ENCODE measurements around the gene RPS26.

DNA sequence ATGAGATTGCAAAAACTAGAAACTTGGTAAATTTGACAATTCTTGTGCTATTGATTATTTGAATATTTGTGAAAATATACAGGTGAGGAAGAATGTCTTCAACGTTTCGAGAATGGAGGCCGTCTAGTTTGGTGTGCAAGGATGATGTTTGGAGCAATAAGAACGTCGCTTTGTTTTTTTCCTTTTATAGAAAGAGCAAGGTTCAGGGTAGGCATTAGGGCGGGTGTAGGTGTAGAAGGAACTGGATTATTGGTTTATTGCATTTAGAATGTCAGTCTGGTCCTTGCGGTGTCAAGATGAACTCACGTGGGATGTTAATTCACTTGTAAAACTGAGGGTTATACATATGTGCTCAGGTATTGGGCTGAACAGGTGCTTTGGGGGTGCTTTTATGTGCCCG, 1.1 kb downstream of the RPS26 start:
- TF ChIP-seq, protein P1, sequence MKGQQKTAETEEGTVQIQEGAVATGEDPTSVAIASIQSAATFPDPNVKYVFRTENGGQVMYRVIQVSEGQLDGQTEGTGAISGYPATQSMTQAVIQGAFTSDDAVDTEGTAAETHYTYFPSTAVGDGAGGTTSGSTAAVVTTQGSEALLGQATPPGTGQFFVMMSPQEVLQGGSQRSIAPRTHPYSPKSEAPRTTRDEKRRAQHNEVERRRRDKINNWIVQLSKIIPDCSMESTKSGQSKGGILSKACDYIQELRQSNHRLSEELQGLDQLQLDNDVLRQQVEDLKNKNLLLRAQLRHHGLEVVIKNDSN (IDR thresholded peaks at IDR 0.05), result no peak
- TF ChIP-seq EGR1 (IDR thresholded peaks at IDR 0.05) (no peak), CEBPB (IDR thresholded peaks at IDR 0.05) (no peak), ZBTB7A (IDR thresholded peaks at IDR 0.05; ENCODE audit: low read depth) (no peak)
- TF ChIP-seq, protein P2, sequence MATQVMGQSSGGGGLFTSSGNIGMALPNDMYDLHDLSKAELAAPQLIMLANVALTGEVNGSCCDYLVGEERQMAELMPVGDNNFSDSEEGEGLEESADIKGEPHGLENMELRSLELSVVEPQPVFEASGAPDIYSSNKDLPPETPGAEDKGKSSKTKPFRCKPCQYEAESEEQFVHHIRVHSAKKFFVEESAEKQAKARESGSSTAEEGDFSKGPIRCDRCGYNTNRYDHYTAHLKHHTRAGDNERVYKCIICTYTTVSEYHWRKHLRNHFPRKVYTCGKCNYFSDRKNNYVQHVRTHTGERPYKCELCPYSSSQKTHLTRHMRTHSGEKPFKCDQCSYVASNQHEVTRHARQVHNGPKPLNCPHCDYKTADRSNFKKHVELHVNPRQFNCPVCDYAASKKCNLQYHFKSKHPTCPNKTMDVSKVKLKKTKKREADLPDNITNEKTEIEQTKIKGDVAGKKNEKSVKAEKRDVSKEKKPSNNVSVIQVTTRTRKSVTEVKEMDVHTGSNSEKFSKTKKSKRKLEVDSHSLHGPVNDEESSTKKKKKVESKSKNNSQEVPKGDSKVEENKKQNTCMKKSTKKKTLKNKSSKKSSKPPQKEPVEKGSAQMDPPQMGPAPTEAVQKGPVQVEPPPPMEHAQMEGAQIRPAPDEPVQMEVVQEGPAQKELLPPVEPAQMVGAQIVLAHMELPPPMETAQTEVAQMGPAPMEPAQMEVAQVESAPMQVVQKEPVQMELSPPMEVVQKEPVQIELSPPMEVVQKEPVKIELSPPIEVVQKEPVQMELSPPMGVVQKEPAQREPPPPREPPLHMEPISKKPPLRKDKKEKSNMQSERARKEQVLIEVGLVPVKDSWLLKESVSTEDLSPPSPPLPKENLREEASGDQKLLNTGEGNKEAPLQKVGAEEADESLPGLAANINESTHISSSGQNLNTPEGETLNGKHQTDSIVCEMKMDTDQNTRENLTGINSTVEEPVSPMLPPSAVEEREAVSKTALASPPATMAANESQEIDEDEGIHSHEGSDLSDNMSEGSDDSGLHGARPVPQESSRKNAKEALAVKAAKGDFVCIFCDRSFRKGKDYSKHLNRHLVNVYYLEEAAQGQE (IDR thresholded peaks at IDR 0.05; ENCODE audit: low read depth), result no peak

Data from Ishikawa (cell line).